Natural killer cell treated with Interleukin-12 subunit alpha and Interleukin-12 subunit beta and Interleukin-15 and Interleukin-18, amount 100 ng/mL, for 72 hours (primary cell): ENCODE measurements around the gene CD109. TPM values are rescaled to one million over a fixed set of nuclear protein-coding genes. Genes with fewer than 3 reads are reported as not detected.
A peak's percentile ranks its signal among the peaks of the same experiment; 100 is the strongest.

Experiments
- ATAC-seq, 2 donors: fragments of 150-1000 bp; cut with Tn5 transposase in 1 of 2; sonication (Bioruptor Pico), chemical (Tn5 transposase) in 1 of 2; 2 replicates each; pipeline ENCODE4 v1.10.0; 2021
- DNase-seq: peaks from one replicate; pipeline ENCODE4 v3.0.0; 2022; ENCODE audit warnings: low spot score
- H3K27ac Mint-ChIP-seq, 2 donors: 1 replicate in 1 of 2; 2 replicates in 1 of 2; pipeline ENCODE4 v1.8.0; 2022; ENCODE audit warnings: mixed read lengths in 2 of 2, mild to moderate bottlenecking in 1 of 2, moderate library complexity in 1 of 2
- H3K27me3 Mint-ChIP-seq, 2 donors: 1 replicate in 1 of 2; 2 replicates in 1 of 2; pipeline ENCODE4 v1.8.0; 2022; ENCODE audit warnings: mixed read lengths in 2 of 2
- H3K36me3 Mint-ChIP-seq: one replicate; pipeline ENCODE4 v1.8.0; 2022; ENCODE audit warnings: mixed read lengths
- H3K4me1 Mint-ChIP-seq, 2 donors: 1 replicate in 1 of 2; 2 replicates in 1 of 2; pipeline ENCODE4 v1.8.0; 2022; ENCODE audit warnings: low read depth in 2 of 2, mixed read lengths in 2 of 2, mild to moderate bottlenecking in 1 of 2
- H3K4me3 Mint-ChIP-seq: one replicate; pipeline ENCODE4 v1.8.0; 2022; ENCODE audit warnings: mixed read lengths
- H3K9me3 Mint-ChIP-seq: 2 replicates; pipeline ENCODE4 v1.8.0; 2022; ENCODE audit warnings: mixed read lengths
- total RNA-seq, 2 donors: library from RNA; stranded (reverse); gene quantifications; one replicate each; pipeline ENCODE4 v1.2.3, GENCODE V29; 2022

The CD109 gene
- total RNA-seq, 2 donors from 2014 or later: 0.43 to 2.2 TPM

- no peaks in the 10 kb centered on the region for H3K27me3 Mint-ChIP-seq
- DNase-seq (no peak), ATAC-seq (no peak)
- no peaks in the 10 kb centered on the region for H3K36me3 Mint-ChIP-seq
- no peak overlapping the region for H3K4me3 Mint-ChIP-seq
- H3K4me1 Mint-ChIP-seq: no peaks in the 10 kb centered on the region
- no peaks in the 10 kb centered on the region for H3K9me3 Mint-ChIP-seq
- H3K27ac Mint-ChIP-seq: no peak overlapping the region
Measured at GRCh38 chr6:73854998-73855718, 159.2 kb downstream of the CD109 start.

GRCh38 chr6:73857341-73857890 is 161.4 kb downstream of the CD109 start:
- Mint-ChIP-seq H3K4me1 (no peaks in the 10 kb centered on the region), H3K36me3 (no peaks in the 10 kb centered on the region), H3K27ac (no peak overlapping the region), H3K27me3 (peaks cover 0 to 8% of the 10 kb centered on the region in 2 donors), H3K4me3 (no peak overlapping the region), H3K9me3 (no peaks in the 10 kb centered on the region)
- no peak for DNase-seq
- peak in 1 of 2 donors; percentile 48 for ATAC-seq

- DNase-seq: no peak
- no peak for ATAC-seq
- no peak overlapping the region for H3K27ac Mint-ChIP-seq
- H3K9me3 Mint-ChIP-seq: no peaks in the 10 kb centered on the region
- peaks cover 0 to 8% of the 10 kb centered on the region in 2 donors for H3K27me3 Mint-ChIP-seq
- no peak overlapping the region for H3K4me3 Mint-ChIP-seq
- H3K4me1 Mint-ChIP-seq: no peaks in the 10 kb centered on the region
- no peaks in the 10 kb centered on the region for H3K36me3 Mint-ChIP-seq
Measured at GRCh38 chr6:73858376-73858775, 162.4 kb downstream of the CD109 start.

- Mint-ChIP-seq H3K27me3 (peaks cover 0 to 8% of the 10 kb centered on the region in 2 donors), H3K36me3 (no peaks in the 10 kb centered on the region), H3K9me3 (no peaks in the 10 kb centered on the region), H3K4me1 (no peaks in the 10 kb centered on the region), H3K4me3 (no peak overlapping the region), H3K27ac (no peak overlapping the region)
- no peak for DNase-seq
- ATAC-seq: no peak
Measured at GRCh38 chr6:73860303-73860702, 164.3 kb downstream of the CD109 start.

- H3K9me3 Mint-ChIP-seq: no peaks in the 10 kb centered on the region
- H3K4me1 Mint-ChIP-seq: no peaks in the 10 kb centered on the region
Measured at GRCh38 chr6:73866305-73866704, 170.3 kb downstream of the CD109 start.

GRCh38 chr6:73867411-73867810 is 171.4 kb downstream of the CD109 start:
- no peak for DNase-seq
- no peak for ATAC-seq
- H3K36me3 Mint-ChIP-seq: no peaks in the 10 kb centered on the region
- peaks cover 0 to 3% of the 10 kb centered on the region in 2 donors for H3K27me3 Mint-ChIP-seq
- H3K9me3 Mint-ChIP-seq: no peaks in the 10 kb centered on the region
- no peaks in the 10 kb centered on the region for H3K4me1 Mint-ChIP-seq
- H3K27ac Mint-ChIP-seq: no peak overlapping the region
- H3K4me3 Mint-ChIP-seq: no peak overlapping the region

More at GRCh38 chr6:73866305-73866704, 170.3 kb downstream of the CD109 start:
- DNase-seq: no peak
- Mint-ChIP-seq H3K4me3 (no peak overlapping the region), H3K27me3 (peaks cover 0 to 7% of the 10 kb centered on the region in 2 donors), H3K36me3 (no peaks in the 10 kb centered on the region), H3K27ac (no peak overlapping the region)
- no peak for ATAC-seq

- no peak overlapping the region for H3K27ac Mint-ChIP-seq
- no peak for DNase-seq
- peaks cover 0 to 4% of the 10 kb centered on the region in 2 donors for H3K4me1 Mint-ChIP-seq
- ATAC-seq: no peak
- H3K27me3 Mint-ChIP-seq: peaks cover 4 to 18% of the 10 kb centered on the region in 2 donors
- no peak overlapping the region for H3K4me3 Mint-ChIP-seq
- no peaks in the 10 kb centered on the region for H3K36me3 Mint-ChIP-seq
- H3K9me3 Mint-ChIP-seq: peaks cover 3% of the 10 kb centered on the region
Measured at GRCh38 chr6:73870907-73871306, 174.9 kb downstream of the CD109 start.

GRCh38 chr6:73873081-73873480 is 177.1 kb downstream of the CD109 start:
- Mint-ChIP-seq H3K4me1 (peaks cover 0 to 4% of the 10 kb centered on the region in 2 donors), H3K9me3 (peaks cover 3% of the 10 kb centered on the region), H3K27ac (no peak overlapping the region), H3K4me3 (no peak overlapping the region), H3K27me3 (peaks cover 4 to 18% of the 10 kb centered on the region in 2 donors), H3K36me3 (no peaks in the 10 kb centered on the region)
- no peak for DNase-seq
- ATAC-seq: no peak

Other genes with a start within 250 kb of the CD109 start
- 10 to 100 TPM; 45.5 to 78.4 TPM for gene CGAS, start 243.9 kb upstream of the CD109 start, total RNA-seq
- gene MTO1, start 234.5 kb upstream of the CD109 start, total RNA-seq: 10 to 100 TPM; 42.9 to 76.0 TPM
- gene EEF1A1, start 175.2 kb upstream of the CD109 start, total RNA-seq: 1,000 to 10,000 TPM; 4,705 to 6,056 TPM
- gene SLC17A5, start 42.2 kb upstream of the CD109 start, total RNA-seq: 1 to 10 TPM; 6.0 to 6.9 TPM